A549 (cell line): ENCODE results near the gene NTM. TPM values are rescaled to one million over a fixed set of nuclear protein-coding genes. Genes with fewer than 3 reads are reported as not detected.

Source experiments
- ATAC-seq, 2 experiments: fragments of 200-7000 bp in 1 of 2; fragments of >200 bp in 1 of 2; cut with Nextera tagmentation in 1 of 2; cut with Tn5 transposase in 1 of 2; 3 replicates each; pipeline versions ENCODE4 v1.8.0 to v1.9.1; 2018 to 2020; ENCODE audit warnings: mild to moderate bottlenecking in 1 of 2, moderate library complexity in 1 of 2
- CTCF ChIA-PET: fragments of 300-600 bp; sonication (Branson Sonifier 250); formaldehyde crosslinking; extraction: SDS; loops from one replicate; lab custom pipeline; 2021; ENCODE audit warnings: antibody characterized with exemption, inconsistent platforms; lab: Yijun Ruan, JAX
- POLR2A ChIA-PET: fragments of 350-600 bp; formaldehyde crosslinking; extraction: SDS; loops from one replicate; lab custom pipeline; 2021; ENCODE audit warnings: antibody characterized with exemption, inconsistent platforms; lab: Yijun Ruan, JAX
- DNase-seq, 2 experiments: peaks; one replicate each; pipeline versions ENCODE4 v3.0.0 to v3.0.0-alpha.2; 2011 to 2016; ENCODE audit warnings: low read depth in 1 of 2, low spot score in 1 of 2
- FAIRE-seq: peaks from 2 replicates; lab custom pipeline; 2011; peaks lifted over from hg19 to GRCh38; lab: Jason Lieb, UNC
- H3K27ac ChIP-seq, 2 experiments: fragments of >200 bp; sonication (Bioruptor Twin); formaldehyde crosslinking; 3 replicates each; pipeline ENCODE4 v1.5.1; 2016 to 2017
- H3K4me1 ChIP-seq: fragments of >200 bp; sonication (Bioruptor Twin); formaldehyde crosslinking; 3 replicates; pipeline ENCODE4 v1.6.1; 2016
- H3K4me2 ChIP-seq: fragments of >200 bp; sonication (Bioruptor Twin); formaldehyde crosslinking; 3 replicates; pipeline ENCODE4 v1.6.1; 2016
- H3K4me3 ChIP-seq: fragments of >200 bp; sonication (Bioruptor Twin); formaldehyde crosslinking; 3 replicates; pipeline ENCODE4 v1.5.1; 2016
- H3K9me3 ChIP-seq: fragments of >200 bp; sonication (Bioruptor Twin); formaldehyde crosslinking; 3 replicates; pipeline ENCODE4 v1.6.1; 2016
- CTCF ChIP-seq: fragments of >200 bp; sonication (Bioruptor Twin); formaldehyde crosslinking; IDR thresholded peaks from 3 replicates; pipeline ENCODE4 v1.5.1; 2016
- E2F6 ChIP-seq: IDR thresholded peaks from 2 replicates; pipeline ENCODE4 v1.6.1; 2012; ENCODE audit warnings: low read depth, borderline replicate concordance
- ELK1 ChIP-seq: fragments of 150-350 bp; IDR thresholded peaks from 2 replicates; pipeline ENCODE4 v1.6.1; 2014; ENCODE audit warnings: low read depth, mild to moderate bottlenecking, low read length
- EP300 ChIP-seq, 2 experiments: fragments of >200 bp; sonication (Bioruptor Twin); formaldehyde crosslinking; IDR thresholded peaks; 2 replicates in 1 of 2; 3 replicates in 1 of 2; pipeline ENCODE4 v1.6.1; 2016 to 2017
- ESRRA ChIP-seq: fragments of 150-350 bp; IDR thresholded peaks from 2 replicates; pipeline ENCODE4 v1.6.1; 2014; ENCODE audit warnings: mild to moderate bottlenecking, low read length, borderline replicate concordance
- FOSL2 ChIP-seq, 2 experiments: fragments of 450-650 bp in 1 of 2; fragments of >200 bp in 1 of 2; sonication (Bioruptor Twin) in 1 of 2; formaldehyde crosslinking; IDR thresholded peaks; 2 replicates each; pipeline versions ENCODE4 v1.5.0 to v1.6.1; 2016 to 2020; ENCODE audit warnings: mild to moderate bottlenecking in 1 of 2, moderate library complexity in 1 of 2
- HOXB13 ChIP-seq: fragments of 250-450 bp; sonication (Bioruptor Pico); IDR thresholded peaks from 2 replicates; pipeline ENCODE4 v1.5.0; 2020; ENCODE audit warnings: low read depth, mild to moderate bottlenecking, moderate library complexity
- JUN ChIP-seq, 2 experiments: fragments of >200 bp; sonication (Bioruptor Twin); formaldehyde crosslinking; IDR thresholded peaks; 2 replicates in 1 of 2; 3 replicates in 1 of 2; pipeline ENCODE4 v1.6.1; 2016 to 2017
- PBX3 ChIP-seq: IDR thresholded peaks from 2 replicates; pipeline ENCODE4 v1.6.1; 2012
- RARB ChIP-seq: fragments of 250-450 bp; sonication (Bioruptor Pico); IDR thresholded peaks from 2 replicates; pipeline ENCODE4 v1.8.0; 2021; ENCODE audit warnings: mild to moderate bottlenecking, moderate library complexity
- RFX5 ChIP-seq: fragments of 450-650 bp; IDR thresholded peaks from 2 replicates; pipeline ENCODE4 v1.7.1; 2014; ENCODE audit warnings: antibody characterized with exemption, mild to moderate bottlenecking, moderate library complexity
- RNF2 ChIP-seq: fragments of 200-600 bp; sonication (generic); IDR thresholded peaks from 2 replicates; pipeline ENCODE4 v1.6.1; 2016; ENCODE audit warnings: low read depth, mild to moderate bottlenecking, antibody characterized with exemption, moderate library complexity, borderline replicate concordance
- SREBF2 ChIP-seq: fragments of 450-650 bp; IDR thresholded peaks from 2 replicates; pipeline ENCODE4 v1.6.1; 2014; ENCODE audit warnings: mild to moderate bottlenecking, moderate library complexity
- TFCP2L1 ChIP-seq: fragments of 250-450 bp; sonication (Bioruptor Pico); IDR thresholded peaks from 2 replicates; pipeline ENCODE4 v1.5.0; 2021; ENCODE audit warnings: mild to moderate bottlenecking
- TP53 ChIP-seq: fragments of 250-450 bp; sonication (Bioruptor Pico); IDR thresholded peaks from 2 replicates; pipeline ENCODE4 v1.5.0; 2021; ENCODE audit warnings: mild to moderate bottlenecking, moderate library complexity
- USF2 ChIP-seq: fragments of 450-650 bp; IDR thresholded peaks from 2 replicates; pipeline ENCODE4 v1.6.1; 2014; ENCODE audit warnings: antibody characterized with exemption
- ZSCAN20 ChIP-seq: fragments of 250-450 bp; sonication (Bioruptor Pico); IDR thresholded peaks from 2 replicates; pipeline ENCODE4 v1.8.0; 2022; ENCODE audit warnings: mild to moderate bottlenecking, moderate library complexity
- WGBS: methylation state at CpG from one replicate; pipeline ENCODE4 v1.1.6; 2017; ENCODE audit errors: missing lambda C conversion rate; 5-methylcytosine and 5-hydroxymethylcytosine counted together
- polyA plus RNA-seq, 4 experiments: library from polyadenylated mRNA; depleted of rRNA in 3 of 4; stranded (reverse); fragments of >200 nt; fragmentation: RNase III in 1 of 4; extraction: RNeasy Plus Mini Kit Qiagen cat#74134 plus additional on column Dnase treatment in 1 of 4; gene quantifications; 2 replicates in 3 of 4; 3 replicates in 1 of 4; pipeline ENCODE4 v1.2.3, GENCODE V29; 2011 to 2017

The NTM gene
- polyA plus RNA-seq, 2 of the 4 experiments (the other 2 are of a cell fraction) = not detected

- Histone ChIP-seq H3K4me2 (no peak overlapping the region), H3K4me3 (no peak overlapping the region), H3K9me3 (no peaks in the 10 kb centered on the region), H3K27ac (no peak overlapping the region), H3K4me1 (no peaks in the 10 kb centered on the region)
- FAIRE-seq (no peak), DNase-seq (no peak), ATAC-seq (no peak)
- 41% methylated on average over 17 of the region's 17 CpGs for WGBS
- no peak for TF ChIP-seq TP53 (CRISPR knock-in tag)
- no peak for TF ChIP-seq RNF2
- no peak for TF ChIP-seq SREBF2
- TF ChIP-seq E2F6 = no peak
- no peak for TF ChIP-seq JUN (IDR thresholded peaks at IDR 0.05)
- TF ChIP-seq HOXB13 (CRISPR knock-in tag) = no peak
- TF ChIP-seq CTCF = no peak
- TF ChIP-seq EP300 (IDR thresholded peaks at IDR 0.05) = no peak
- CTCF ChIA-PET = interaction anchor here (0.8 to 1.9 kb wide), 4 partner anchors 10 to 37 kb away, joined by 3 to 6 read pairs (median 4); no protein-coding TSS in a partner anchor
- POLR2A ChIA-PET = no interaction called here
Measured at GRCh38 chr11:131658414-131658813, 288.0 kb downstream of the NTM start.

- ATAC-seq (no peak), DNase-seq (no peak), FAIRE-seq (no peak)
- no peak overlapping the region for H3K4me2 ChIP-seq
- CTCF ChIA-PET = interaction anchor here (0.8 to 1.9 kb wide), 3 partner anchors 10 to 36 kb away, joined by 4 to 6 read pairs (median 5); no protein-coding TSS in a partner anchor
- POLR2A ChIA-PET = no interaction called here
- H3K4me3 ChIP-seq = no peak overlapping the region
- TF ChIP-seq PBX3 = no peak
- TF ChIP-seq HOXB13 (CRISPR knock-in tag) = no peak
- no peak for TF ChIP-seq TFCP2L1 (CRISPR knock-in tag)
- TF ChIP-seq RFX5 = no peak
- no peak for TF ChIP-seq RARB
- no peak for TF ChIP-seq ZSCAN20 (CRISPR knock-in tag)
- no peak for TF ChIP-seq ELK1
- TF ChIP-seq USF2 = no peak
- TF ChIP-seq ESRRA = no peak
- no peaks in the 10 kb centered on the region for H3K4me1 ChIP-seq
- H3K27ac ChIP-seq = no peak overlapping the region
- WGBS = 14% methylated on average over 2 of the region's 2 CpGs
- no peaks in the 10 kb centered on the region for H3K9me3 ChIP-seq
Measured at GRCh38 chr11:131658952-131659351, 288.5 kb downstream of the NTM start.

GRCh38 chr11:131659931-131660330 is 289.5 kb downstream of the NTM start:
- no peaks in the 10 kb centered on the region for H3K9me3 ChIP-seq
- no peak for DNase-seq
- POLR2A ChIA-PET = no interaction called here
- FAIRE-seq = no peak
- no peak for TF ChIP-seq FOSL2 (IDR thresholded peaks at IDR 0.05)
- TF ChIP-seq FOSL2 (CRISPR knock-in tag; IDR thresholded peaks at IDR 0.05) = no peak
- TF ChIP-seq ESRRA = no peak
- H3K4me2 ChIP-seq = no peak overlapping the region
- no peak overlapping the region for H3K4me3 ChIP-seq
- WGBS = 42% methylated on average over 7 of the region's 11 CpGs
- no peak for ATAC-seq
- H3K27ac ChIP-seq = no peak overlapping the region
- CTCF ChIA-PET = no interaction called here
- no peaks in the 10 kb centered on the region for H3K4me1 ChIP-seq
